Measurements from ENCODE around the gene FOXJ3. TPM values are rescaled to one million over a fixed set of nuclear protein-coding genes. Genes with fewer than 3 reads are reported as not detected.

FOXJ3 gene
- total RNA-seq, 1 experiment from 2014 or later = 42.2 TPM

DNA sequence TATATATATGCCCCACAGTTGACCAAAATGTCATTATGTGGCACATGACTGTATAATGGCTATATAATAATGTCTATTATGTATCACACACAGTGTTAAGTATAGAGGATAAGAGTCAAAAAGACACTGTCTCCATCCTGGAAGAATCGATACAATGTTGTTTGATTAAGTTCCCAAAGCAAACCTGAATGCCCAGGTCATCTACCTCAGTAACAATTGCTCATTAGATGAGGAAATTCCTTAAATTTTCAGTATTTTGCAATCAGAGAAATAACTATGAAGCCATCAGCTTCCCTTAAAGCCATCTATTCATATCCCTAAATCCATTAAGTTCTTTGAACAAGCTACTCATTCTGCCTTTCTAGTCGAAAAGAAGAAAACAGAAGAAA is 10.0 kb downstream of the FOXJ3 start:
- Mint-ChIP-seq H3K36me3 (ENCODE audit: insufficient read depth, unreplicated experiment) (no peaks in the 10 kb centered on the region), H3K9me3 (ENCODE audit: unreplicated experiment) (no peaks in the 10 kb centered on the region), H3K27me3 (ENCODE audit: insufficient read depth, unreplicated experiment) (no peaks in the 10 kb centered on the region), H3K27ac (ENCODE audit: low read depth, unreplicated experiment) (peak overlapping the region; percentile 23), H3K4me1 (ENCODE audit: insufficient read depth, unreplicated experiment) (peaks cover 48% of the 10 kb centered on the region), H3K4me3 (ENCODE audit: unreplicated experiment) (no peak overlapping the region)
- no peak for DNase-seq (ENCODE audit: unreplicated experiment)
- TF ChIP-seq, protein P1, sequence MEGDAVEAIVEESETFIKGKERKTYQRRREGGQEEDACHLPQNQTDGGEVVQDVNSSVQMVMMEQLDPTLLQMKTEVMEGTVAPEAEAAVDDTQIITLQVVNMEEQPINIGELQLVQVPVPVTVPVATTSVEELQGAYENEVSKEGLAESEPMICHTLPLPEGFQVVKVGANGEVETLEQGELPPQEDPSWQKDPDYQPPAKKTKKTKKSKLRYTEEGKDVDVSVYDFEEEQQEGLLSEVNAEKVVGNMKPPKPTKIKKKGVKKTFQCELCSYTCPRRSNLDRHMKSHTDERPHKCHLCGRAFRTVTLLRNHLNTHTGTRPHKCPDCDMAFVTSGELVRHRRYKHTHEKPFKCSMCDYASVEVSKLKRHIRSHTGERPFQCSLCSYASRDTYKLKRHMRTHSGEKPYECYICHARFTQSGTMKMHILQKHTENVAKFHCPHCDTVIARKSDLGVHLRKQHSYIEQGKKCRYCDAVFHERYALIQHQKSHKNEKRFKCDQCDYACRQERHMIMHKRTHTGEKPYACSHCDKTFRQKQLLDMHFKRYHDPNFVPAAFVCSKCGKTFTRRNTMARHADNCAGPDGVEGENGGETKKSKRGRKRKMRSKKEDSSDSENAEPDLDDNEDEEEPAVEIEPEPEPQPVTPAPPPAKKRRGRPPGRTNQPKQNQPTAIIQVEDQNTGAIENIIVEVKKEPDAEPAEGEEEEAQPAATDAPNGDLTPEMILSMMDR (IDR thresholded peaks at IDR 0.05; ENCODE audit: unreplicated experiment) = no peak
- POLR2A ChIA-PET = interaction anchor here (0.7 to 2.1 kb wide), 7 partner anchors 8 to 149 kb away, joined by 3 to 8 read pairs (median 5); partner anchors contain the start of gene PPCS
- no TSS peak for BruUV-seq (replicated peaks)
- CTCF ChIA-PET = interaction anchor here (0.6 to 1.8 kb wide), 4 partner anchors 9 to 151 kb away, joined by 3 to 7 read pairs (median 6); no protein-coding TSS in a partner anchor
- intact Hi-C loops (cut with micrococcal nuclease) = no loop called here

DNA sequence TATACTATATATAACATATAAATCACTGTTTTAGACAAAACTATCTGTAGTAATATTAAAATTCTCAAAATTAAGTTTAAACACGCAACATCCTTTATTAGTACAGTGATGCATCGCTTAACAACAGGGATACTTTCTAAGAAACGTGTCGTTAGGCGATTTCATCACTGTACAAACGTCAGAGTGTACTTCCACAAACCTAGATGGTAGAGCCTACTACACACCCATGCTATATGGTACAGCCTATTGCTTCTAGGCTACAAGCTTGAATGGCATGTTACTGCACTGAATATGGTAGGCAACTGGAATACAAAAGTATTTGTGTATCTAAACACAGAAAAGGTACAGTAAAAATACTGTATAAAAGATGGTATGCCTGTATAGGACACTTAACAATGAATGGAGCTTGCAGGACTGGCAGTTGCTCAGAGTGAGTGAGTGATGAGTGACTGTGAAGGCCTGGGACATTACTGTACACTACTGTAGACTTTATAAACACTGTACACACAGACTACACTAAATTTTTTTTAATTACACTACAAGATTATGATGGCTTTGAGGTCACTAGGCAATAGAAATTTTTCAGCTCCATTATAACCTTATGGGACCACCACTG is 10.5 kb downstream of the FOXJ3 start:
- ChIA-PET POLR2A (interaction anchor here (0.6 to 2.1 kb wide), 8 partner anchors 7 to 901 kb away, joined by 3 to 8 read pairs (median 6); partner anchors contain the start of gene PPCS), CTCF (interaction anchor here (0.6 to 1.8 kb wide), 5 partner anchors 81 to 151 kb away, joined by 3 to 7 read pairs (median 3); no protein-coding TSS in a partner anchor)
- Mint-ChIP-seq H3K36me3 (ENCODE audit: insufficient read depth, unreplicated experiment) (no peaks in the 10 kb centered on the region), H3K4me1 (ENCODE audit: insufficient read depth, unreplicated experiment) (peaks cover 53% of the 10 kb centered on the region), H3K27ac (ENCODE audit: low read depth, unreplicated experiment) (peak overlapping the region; percentile 23), H3K9me3 (ENCODE audit: unreplicated experiment) (no peaks in the 10 kb centered on the region), H3K27me3 (ENCODE audit: insufficient read depth, unreplicated experiment) (no peaks in the 10 kb centered on the region), H3K4me3 (ENCODE audit: unreplicated experiment) (no peak overlapping the region)
- no peak for DNase-seq (ENCODE audit: unreplicated experiment)
- TF ChIP-seq, protein P1 (IDR thresholded peaks at IDR 0.05; ENCODE audit: unreplicated experiment) = no peak
- intact Hi-C loops (cut with micrococcal nuclease) = no loop called here
- BruUV-seq (replicated peaks) = no TSS peak

DNA sequence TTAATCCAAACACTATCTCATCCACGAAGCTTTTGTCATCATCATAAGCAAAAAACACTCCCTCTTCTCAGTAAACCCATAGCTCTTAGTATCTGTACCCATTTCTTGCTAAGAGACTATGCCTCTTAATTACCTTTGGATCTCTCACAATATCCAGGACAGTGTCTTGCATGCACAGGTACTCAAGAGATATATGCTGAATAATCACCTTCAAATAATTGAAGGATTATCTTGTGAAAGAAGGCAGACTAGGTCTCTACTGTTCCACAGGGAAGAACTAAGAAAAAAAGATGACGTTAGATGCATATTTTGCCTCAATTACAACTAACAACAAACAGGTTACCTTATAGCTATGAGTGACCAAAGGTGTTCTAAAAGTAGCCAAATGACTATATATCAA is 11.5 kb downstream of the FOXJ3 start:
- peaks cover 58% of the 10 kb centered on the region for H3K4me1 Mint-ChIP-seq (ENCODE audit: insufficient read depth, unreplicated experiment)

DNA sequence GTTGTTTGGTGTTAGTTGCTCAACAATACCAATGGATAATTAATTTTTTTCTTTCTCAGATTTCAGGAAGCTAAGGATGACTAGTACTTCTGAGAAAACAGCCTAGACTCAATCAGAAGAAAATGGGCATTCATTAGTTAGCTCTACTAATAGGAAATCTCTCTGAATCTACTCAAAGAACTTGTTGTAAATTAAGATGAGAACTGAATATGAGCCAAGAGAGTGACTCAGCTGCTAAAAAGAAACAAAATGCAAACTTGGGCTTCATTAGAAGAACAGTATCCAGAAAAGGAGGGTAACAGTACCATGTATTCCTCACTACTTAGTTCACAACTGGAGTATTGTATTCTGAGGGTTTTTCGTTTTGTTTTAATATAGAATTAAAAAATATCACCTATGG is 12.5 kb downstream of the FOXJ3 start:
- ChIA-PET POLR2A (interaction anchor here (0.7 to 2.0 kb wide), 6 partner anchors 9 to 148 kb away, joined by 3 to 6 read pairs (median 4); no protein-coding TSS in a partner anchor), CTCF (no interaction called here)
- Mint-ChIP-seq H3K27ac (ENCODE audit: low read depth, unreplicated experiment) (peak overlapping the region; percentile 3), H3K27me3 (ENCODE audit: insufficient read depth, unreplicated experiment) (no peaks in the 10 kb centered on the region), H3K4me3 (ENCODE audit: unreplicated experiment) (no peak overlapping the region), H3K4me1 (ENCODE audit: insufficient read depth, unreplicated experiment) (peaks cover 60% of the 10 kb centered on the region), H3K36me3 (ENCODE audit: insufficient read depth, unreplicated experiment) (no peaks in the 10 kb centered on the region), H3K9me3 (ENCODE audit: unreplicated experiment) (no peaks in the 10 kb centered on the region)
- no TSS peak for BruUV-seq (replicated peaks)
- intact Hi-C loops (cut with micrococcal nuclease) = no loop called here
- DNase-seq (ENCODE audit: unreplicated experiment) = peak; percentile 18
- TF ChIP-seq, protein P1 (IDR thresholded peaks at IDR 0.05; ENCODE audit: unreplicated experiment) = no peak

More for the DNA sequence above, 11.5 kb downstream of the FOXJ3 start:
- Mint-ChIP-seq H3K4me3 (ENCODE audit: unreplicated experiment) (no peak overlapping the region), H3K27me3 (ENCODE audit: insufficient read depth, unreplicated experiment) (no peaks in the 10 kb centered on the region), H3K27ac (ENCODE audit: low read depth, unreplicated experiment) (peak overlapping the region; percentile 3), H3K9me3 (ENCODE audit: unreplicated experiment) (no peaks in the 10 kb centered on the region), H3K36me3 (ENCODE audit: insufficient read depth, unreplicated experiment) (no peaks in the 10 kb centered on the region)
- TF ChIP-seq, protein P1 (IDR thresholded peaks at IDR 0.05; ENCODE audit: unreplicated experiment) = no peak
- ChIA-PET POLR2A (interaction anchor here (0.7 to 2.1 kb wide), 6 partner anchors 8 to 109 kb away, joined by 3 to 8 read pairs (median 6); no protein-coding TSS in a partner anchor), CTCF (interaction anchor here (0.6 to 0.9 kb wide), 4 partner anchors 9 to 150 kb away, joined by 3 to 6 read pairs (median 3); no protein-coding TSS in a partner anchor)
- BruUV-seq (replicated peaks) = no TSS peak
- intact Hi-C loops (cut with micrococcal nuclease) = no loop called here
- no peak for DNase-seq (ENCODE audit: unreplicated experiment)
